Thoracic aorta (tissue), 2 donors: Measurements from ENCODE around the gene PHACTR1. TPM values are rescaled to one million over a fixed set of nuclear protein-coding genes. Genes with fewer than 3 reads are reported as not detected.

Experiments used
- ATAC-seq: fragments of 150-250 bp; one replicate; pipeline ENCODE4 v1.8.0; 2017; ENCODE audit warnings: low read depth; ENCODE audit not compliant: insufficient number of reproducible peaks, low FRiP score
- DNase-seq: peaks from one replicate; pipeline ENCODE4 v3.0.0-alpha.2; 2020; ENCODE audit warnings: low spot score
- H3K27ac ChIP-seq, 2 donors: fragments of 200-600 bp; sonication (generic); 1 replicate in 1 of 2; 2 replicates in 1 of 2; pipeline ENCODE4 v1.5.1; 2016; ENCODE audit warnings: mild to moderate bottlenecking in 2 of 2, moderate library complexity in 2 of 2
- H3K27me3 ChIP-seq: fragments of 200-600 bp; sonication (generic); replicated peaks from 2 replicates; pipeline ENCODE4 v1.6.0; 2016; ENCODE audit warnings: mild to moderate bottlenecking; ENCODE audit not compliant: insufficient read depth
- H3K36me3 ChIP-seq: fragments of 200-600 bp; sonication (generic); one replicate; pipeline ENCODE4 v1.5.1; 2016
- H3K4me1 ChIP-seq, 2 donors: fragments of 200-600 bp; sonication (generic); 1 replicate in 1 of 2; 2 replicates in 1 of 2; pipeline versions ENCODE4 v1.5.1 to v1.6.0; 2016; ENCODE audit warnings: low read depth in 2 of 2, mild to moderate bottlenecking in 1 of 2; ENCODE audit not compliant: control insufficient read depth in 1 of 2
- H3K4me3 ChIP-seq: fragments of 200-600 bp; sonication (generic); 2 replicates; pipeline ENCODE4 v1.5.1; 2016; ENCODE audit warnings: mild to moderate bottlenecking
- H3K9me3 ChIP-seq: fragments of 200-600 bp; sonication (generic); 2 replicates; pipeline ENCODE4 v1.5.1; 2016
- total RNA-seq, 2 donors: library from RNA; depleted of rRNA; stranded (reverse); fragments of >200 nt; gene quantifications; one replicate each; pipeline versions ENCODE4 v1.1.0 to v1.2.3, GENCODE V29; 2016
- TF ChIP-seq, protein P1 (sequence below): fragments of 200-600 bp; sonication (generic); IDR thresholded peaks from one replicate; pipeline ENCODE4 v1.5.1; 2019; ENCODE audit warnings: antibody characterized with exemption

The PHACTR1 gene
- total RNA-seq, 2 donors from 2014 or later = 42.9 to 69.1 TPM

DNA sequence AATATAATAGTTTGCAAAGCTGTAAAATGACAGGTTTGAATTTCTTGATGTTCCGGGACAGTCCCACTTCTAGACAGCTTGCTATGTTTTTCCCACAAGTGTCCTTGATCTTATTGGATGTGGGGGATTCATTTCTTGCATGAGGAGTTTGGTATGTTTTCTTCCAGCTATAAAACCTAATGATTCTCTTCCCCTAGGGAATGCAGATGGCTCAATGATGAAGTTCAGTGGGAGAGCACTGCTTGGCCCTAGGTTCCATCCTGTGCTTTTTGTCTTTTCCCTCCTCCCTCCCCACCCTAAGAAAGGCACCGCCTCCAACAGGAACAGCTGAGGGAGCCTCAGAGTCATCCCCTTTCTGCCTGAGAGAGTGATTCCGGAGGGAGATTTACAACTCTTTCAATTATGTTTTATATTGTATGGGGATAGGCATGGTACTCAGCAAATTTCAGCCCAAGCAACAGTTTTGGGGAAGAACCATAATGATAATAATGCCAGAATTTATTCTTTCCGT, 149.2 kb downstream of the PHACTR1 start:
- Histone ChIP-seq H3K36me3 (no peaks in the 10 kb centered on the region), H3K27me3 (no peaks in the 10 kb centered on the region), H3K9me3 (no peaks in the 10 kb centered on the region), H3K27ac (no peak overlapping the region), H3K4me3 (no peak overlapping the region), H3K4me1 (no peaks in the 10 kb centered on the region)
- TF ChIP-seq, protein P1, sequence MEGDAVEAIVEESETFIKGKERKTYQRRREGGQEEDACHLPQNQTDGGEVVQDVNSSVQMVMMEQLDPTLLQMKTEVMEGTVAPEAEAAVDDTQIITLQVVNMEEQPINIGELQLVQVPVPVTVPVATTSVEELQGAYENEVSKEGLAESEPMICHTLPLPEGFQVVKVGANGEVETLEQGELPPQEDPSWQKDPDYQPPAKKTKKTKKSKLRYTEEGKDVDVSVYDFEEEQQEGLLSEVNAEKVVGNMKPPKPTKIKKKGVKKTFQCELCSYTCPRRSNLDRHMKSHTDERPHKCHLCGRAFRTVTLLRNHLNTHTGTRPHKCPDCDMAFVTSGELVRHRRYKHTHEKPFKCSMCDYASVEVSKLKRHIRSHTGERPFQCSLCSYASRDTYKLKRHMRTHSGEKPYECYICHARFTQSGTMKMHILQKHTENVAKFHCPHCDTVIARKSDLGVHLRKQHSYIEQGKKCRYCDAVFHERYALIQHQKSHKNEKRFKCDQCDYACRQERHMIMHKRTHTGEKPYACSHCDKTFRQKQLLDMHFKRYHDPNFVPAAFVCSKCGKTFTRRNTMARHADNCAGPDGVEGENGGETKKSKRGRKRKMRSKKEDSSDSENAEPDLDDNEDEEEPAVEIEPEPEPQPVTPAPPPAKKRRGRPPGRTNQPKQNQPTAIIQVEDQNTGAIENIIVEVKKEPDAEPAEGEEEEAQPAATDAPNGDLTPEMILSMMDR = no peak
- no peak for DNase-seq
- no peak for ATAC-seq

DNA sequence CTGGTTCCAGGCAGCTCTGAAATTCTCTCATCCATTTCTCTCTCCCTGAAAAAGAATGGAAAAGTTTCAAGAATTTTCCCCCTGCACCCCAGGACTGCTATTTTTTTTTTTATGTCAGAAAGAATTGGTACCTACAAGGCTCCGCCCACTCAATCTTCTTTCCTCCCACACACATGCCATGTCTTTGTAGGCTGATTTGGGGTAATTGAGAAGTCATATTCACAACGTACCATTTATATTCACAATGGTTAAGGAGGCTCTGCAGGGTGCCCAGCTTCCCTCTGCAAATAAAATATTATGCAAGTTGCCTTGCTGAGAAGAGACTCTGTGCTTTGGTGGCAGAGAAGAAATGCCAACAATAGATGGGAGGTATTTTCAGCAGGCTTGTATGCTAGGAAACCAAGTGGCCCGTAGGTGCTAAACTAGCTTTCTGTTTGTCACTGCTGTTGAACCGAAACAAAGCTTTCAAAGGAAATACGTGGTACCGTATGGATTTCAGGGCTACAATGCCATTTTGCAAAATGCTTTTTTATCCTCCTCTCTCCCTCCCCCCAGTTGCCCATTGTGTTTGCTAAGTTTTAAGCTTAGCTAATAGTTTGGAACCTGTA, 150.0 kb downstream of the PHACTR1 start:
- Histone ChIP-seq H3K27me3 (no peaks in the 10 kb centered on the region), H3K36me3 (no peaks in the 10 kb centered on the region), H3K4me1 (no peaks in the 10 kb centered on the region), H3K9me3 (no peaks in the 10 kb centered on the region), H3K27ac (no peak overlapping the region), H3K4me3 (no peak overlapping the region)
- ATAC-seq (no peak), DNase-seq (no peak)
- TF ChIP-seq, protein P1 = no peak

DNA sequence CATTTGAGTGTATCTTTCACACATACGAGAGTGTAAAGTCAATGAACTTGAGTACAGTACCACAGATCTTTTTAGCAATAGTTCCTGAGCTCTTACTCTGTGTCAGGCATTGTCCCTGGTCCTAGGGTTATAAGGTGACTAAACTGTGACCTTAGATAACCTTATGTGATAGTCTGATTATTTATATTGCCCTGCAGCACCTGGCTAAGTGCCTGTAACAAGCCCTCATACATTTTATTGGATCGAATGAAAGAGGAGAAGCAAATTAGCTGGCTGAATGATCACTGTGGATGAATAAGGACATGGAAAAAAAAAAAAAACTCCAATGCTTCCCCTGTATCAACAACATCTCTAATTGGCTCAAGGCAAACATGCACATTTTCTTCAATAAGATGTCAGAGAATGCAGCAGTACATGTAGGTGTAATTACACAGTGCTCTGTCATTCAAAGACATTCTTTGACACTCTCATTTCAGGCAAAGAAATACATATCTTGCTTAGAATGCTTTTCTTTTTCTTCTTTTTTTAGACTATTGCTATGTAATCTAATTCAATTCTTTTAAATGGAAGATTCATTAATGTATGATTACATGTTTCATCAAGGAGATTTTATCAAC, 153.4 kb downstream of the PHACTR1 start:
- no peak overlapping the region for H3K27ac ChIP-seq
- TF ChIP-seq, protein P1 = no peak
- H3K36me3 ChIP-seq = no peaks in the 10 kb centered on the region
- no peaks in the 10 kb centered on the region for H3K27me3 ChIP-seq
- ATAC-seq (no peak), DNase-seq (no peak)
- H3K9me3 ChIP-seq = no peaks in the 10 kb centered on the region
- no peaks in the 10 kb centered on the region for H3K4me1 ChIP-seq
- no peak overlapping the region for H3K4me3 ChIP-seq

DNA sequence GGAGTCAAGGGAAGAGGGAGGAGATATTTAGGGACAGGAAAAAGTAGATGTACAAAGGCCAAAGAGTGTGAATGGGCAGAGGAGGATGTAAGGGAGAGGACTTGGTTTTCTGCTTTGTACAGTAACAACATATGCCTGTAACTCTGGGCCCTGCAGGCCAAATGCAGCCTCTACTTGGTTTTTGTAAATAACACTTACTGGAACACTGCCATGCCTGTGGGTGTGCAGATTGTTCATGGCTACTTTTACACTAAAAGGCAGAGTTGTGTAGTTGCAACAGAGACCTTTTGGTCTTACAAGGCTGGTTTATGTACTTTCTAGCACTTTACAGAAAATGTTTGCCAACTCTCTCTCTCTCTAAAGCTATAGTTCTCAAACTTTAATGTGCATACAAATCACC, 157.1 kb downstream of the PHACTR1 start:
- Histone ChIP-seq H3K27me3 (no peaks in the 10 kb centered on the region), H3K27ac (no peak overlapping the region), H3K4me1 (no peaks in the 10 kb centered on the region), H3K4me3 (no peak overlapping the region), H3K9me3 (no peaks in the 10 kb centered on the region), H3K36me3 (no peaks in the 10 kb centered on the region)
- ATAC-seq (no peak), DNase-seq (no peak)
- TF ChIP-seq, protein P1 = no peak

DNA sequence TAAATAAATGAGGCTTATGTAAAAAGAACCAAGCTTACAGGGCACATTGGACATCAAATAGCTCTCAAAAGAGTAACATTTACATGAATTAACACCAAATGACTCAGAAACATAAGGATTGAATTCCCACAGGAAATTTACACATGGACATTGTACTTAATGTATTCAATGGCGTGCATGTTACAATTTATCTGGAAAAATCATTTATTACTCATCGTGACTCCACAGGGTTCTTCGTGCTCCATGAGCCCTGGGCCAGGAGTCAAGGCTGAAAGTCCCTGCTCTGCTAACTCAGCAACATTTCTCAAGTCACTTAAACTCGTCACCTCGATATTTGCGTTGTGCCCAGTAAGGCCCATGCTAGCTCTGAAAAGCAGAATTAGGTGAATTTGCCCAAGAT, 158.5 kb downstream of the PHACTR1 start:
- no peaks in the 10 kb centered on the region for H3K4me1 ChIP-seq
- H3K27me3 ChIP-seq = no peaks in the 10 kb centered on the region
- no peaks in the 10 kb centered on the region for H3K36me3 ChIP-seq
- no peak overlapping the region for H3K27ac ChIP-seq
- TF ChIP-seq, protein P1 = no peak
- DNase-seq (no peak), ATAC-seq (no peak)
- no peaks in the 10 kb centered on the region for H3K9me3 ChIP-seq
- no peak overlapping the region for H3K4me3 ChIP-seq
